Measurements from ENCODE around the gene WFDC2. TPM values are rescaled to one million over a fixed set of nuclear protein-coding genes. Genes with fewer than 3 reads are reported as not detected.

Gene WFDC2
- total and polyA plus RNA-seq, 10 of the 15 experiments (the other 5 are each of a cell fraction or from before 2014, with no cell fraction given), result 0.13 TPM; not detected in 9

GRCh38 chr20:45433316-45433715, 36.2 kb upstream of the WFDC2 start:
- Histone ChIP-seq H3K4me1 (ENCODE audit: control insufficient read depth, insufficient read depth, low read length) (peaks cover 18% of the 10 kb centered on the region), H3K27ac (ENCODE audit: control insufficient read depth, insufficient read depth) (no peak overlapping the region), H3K9me3 (replicated peaks; ENCODE audit: control insufficient read depth, insufficient read depth, low read length) (no peaks in the 10 kb centered on the region; the same call in 2 of the 3 replicates), H3K9ac (ENCODE audit: control insufficient read depth, insufficient read depth, low read length) (no peak overlapping the region), H3K4me3 (no peak overlapping the region), H3K79me2 (ENCODE audit: control insufficient read depth, insufficient read depth, low read length) (no peaks in the 10 kb centered on the region), H3K36me3 (ENCODE audit: control insufficient read depth in 2 of 2, insufficient read depth in 2 of 2, low read length in 1 of 2) (no peaks in the 10 kb centered on the region), H4K20me1 (ENCODE audit: control insufficient read depth, insufficient read depth) (no peaks in the 10 kb centered on the region), H3K4me2 (ENCODE audit: control insufficient read depth, insufficient read depth) (no peak overlapping the region), H2AFZ (ENCODE audit: control insufficient read depth, low read depth, low read length) (no peak overlapping the region), H3K27me3 (replicated peaks in 1 of 2; ENCODE audit: control insufficient read depth in 2 of 2, insufficient read depth in 2 of 2, low read length in 1 of 2) (no peaks in the 10 kb centered on the region)
- ATAC-seq (no peak), DNase-seq (ENCODE audit: low read depth, low spot score) (no peak), FAIRE-seq (no peak)
- ChIA-PET POLR2A (no interaction called here), RAD21 (ENCODE audit: unreplicated experiment) (interaction anchor here (1.2 to 2.0 kb wide), 3 partner anchors 60 to 70 kb away, joined by 3 to 8 read pairs (median 8); partner anchors contain the start of gene SYS1), CTCF (interaction anchor here (0.6 to 13.9 kb wide), 4 partner anchors 15 to 65 kb away, joined by 3 to 685 read pairs (median 78); partner anchors contain the start of genes PIGT and SYS1), SMC1A (ENCODE audit: uncharacterized antibody, unreplicated experiment) (interaction anchor here (10.5 kb wide), 1 partner anchor 65 kb away, joined by 440 read pairs; the partner anchor contains the start of genes SYS1 and TP53TG5)
- WGBS (ENCODE audit: insufficient coverage, insufficient replicate concordance, low lambda C conversion rate, missing lambda C conversion rate), result 74% methylated on average over 3 of the region's 3 CpGs
- TF ChIP-seq GATAD2B (conservative IDR thresholded peaks at IDR 0.05; ENCODE audit: low read depth) (no peak), SMAD1 (IDR thresholded peaks at IDR 0.05; ENCODE audit: low read depth, partially characterized antibody) (no peak), MEF2A (IDR thresholded peaks at IDR 0.05; ENCODE audit: insufficient read depth, low read depth, low read length) (no peak), PRDM15 (CRISPR knock-in tag; IDR thresholded peaks at IDR 0.05) (no peak), LARP7 (IDR thresholded peaks at IDR 0.05) (no peak), SIN3A (IDR thresholded peaks at IDR 0.05; ENCODE audit: low read depth, low read length) (no peak), ATF7 (IDR thresholded peaks at IDR 0.05; ENCODE audit: low read depth) (no peak), CHD4 (IDR thresholded peaks at IDR 0.05) (no peak), TCF3 (IDR thresholded peaks at IDR 0.05; ENCODE audit: borderline replicate concordance, insufficient read depth, low read depth, low read length) (no peak)
- BruUV-seq (replicated peaks), result no TSS peak
- in situ Hi-C loops (cut with MboI), result no loop called here
- intact Hi-C loops (cut with micrococcal nuclease; ENCODE audit: unreplicated experiment), result loop anchor here (2.0 kb wide), 1 partner anchor 17 kb away; the partner anchor contains the start of gene PIGT
